RCC 7860 (cell line): ENCODE results near the gene DPP6.
"Not testable (repeated sequence)": the region's sequence is repeated elsewhere in the genome, so short reads cannot be mapped to it uniquely, and the experiment has no call there.

Experiments used
- DNase-seq: peaks from one replicate; pipeline ENCODE4 v3.0.0-alpha.2; 2015; ENCODE audit warnings: low spot score
- FAIRE-seq: peaks from 2 replicates; lab custom pipeline; 2012; peaks lifted over from hg19 to GRCh38; lab: Jason Lieb, UNC

The DPP6 gene

GRCh38 chr7:154071833-154072232 is 19.6 kb downstream of the DPP6 start:
- peak; percentile 60 for FAIRE-seq

GRCh38 chr7:154072395-154073181 is 20.4 kb downstream of the DPP6 start:
- not testable (repeated sequence) for FAIRE-seq, DNase-seq

More at GRCh38 chr7:154071833-154072232, 19.6 kb downstream of the DPP6 start:
- peak; percentile 8 for DNase-seq

- not testable (repeated sequence) for DNase-seq, FAIRE-seq
These were observed 26.3 kb downstream of the DPP6 start for GRCh38 chr7:154078523-154078922.

GRCh38 chr7:154080249-154080648 is 28.1 kb downstream of the DPP6 start:
- not testable (repeated sequence) for FAIRE-seq, DNase-seq

GRCh38 chr7:154087037-154087725 is 35.0 kb downstream of the DPP6 start:
- not testable (repeated sequence) for FAIRE-seq, DNase-seq

- not testable (repeated sequence) for DNase-seq, FAIRE-seq
These were observed 39.9 kb downstream of the DPP6 start for GRCh38 chr7:154092093-154092492.

- DNase-seq, FAIRE-seq: not testable (repeated sequence)
These were observed 43.0 kb downstream of the DPP6 start for GRCh38 chr7:154095201-154095600.

GRCh38 chr7:154105063-154105462 is 52.9 kb downstream of the DPP6 start:
- not testable (repeated sequence) for DNase-seq, FAIRE-seq

GRCh38 chr7:154109615-154110014 is 57.4 kb downstream of the DPP6 start:
- FAIRE-seq = not testable (repeated sequence)

GRCh38 chr7:154113732-154114351 is 61.6 kb downstream of the DPP6 start:
- DNase-seq, FAIRE-seq: not testable (repeated sequence)

More at GRCh38 chr7:154109615-154110014, 57.4 kb downstream of the DPP6 start:
- not testable (repeated sequence) for DNase-seq

- FAIRE-seq, DNase-seq: not testable (repeated sequence)
These were observed 65.5 kb downstream of the DPP6 start for GRCh38 chr7:154117411-154118390.

- FAIRE-seq, DNase-seq: not testable (repeated sequence)
These were observed 68.6 kb downstream of the DPP6 start for GRCh38 chr7:154120825-154121224.

GRCh38 chr7:154122720-154123119 is 70.5 kb downstream of the DPP6 start:
- DNase-seq, FAIRE-seq: not testable (repeated sequence)

GRCh38 chr7:154123397-154123796 is 71.2 kb downstream of the DPP6 start:
- DNase-seq, FAIRE-seq: not testable (repeated sequence)

GRCh38 chr7:154129142-154129541 is 76.9 kb downstream of the DPP6 start:
- not testable (repeated sequence) for DNase-seq, FAIRE-seq

- not testable (repeated sequence) for DNase-seq, FAIRE-seq
These were observed 80.4 kb downstream of the DPP6 start for GRCh38 chr7:154132617-154133016.

GRCh38 chr7:154133703-154134277 is 81.6 kb downstream of the DPP6 start:
- FAIRE-seq = peak; percentile 5
- not testable (repeated sequence) for DNase-seq

- not testable (repeated sequence) for DNase-seq, FAIRE-seq
These were observed 82.5 kb downstream of the DPP6 start for GRCh38 chr7:154134698-154135097.

- not testable (repeated sequence) for DNase-seq, FAIRE-seq
These were observed 83.4 kb downstream of the DPP6 start for GRCh38 chr7:154135646-154136045.
